ENCODE results near the gene FXYD1. TPM values are rescaled to one million over a fixed set of nuclear protein-coding genes. Genes with fewer than 3 reads are reported as not detected.

Gene FXYD1
- total RNA-seq, 4 donors from 2014 or later, result 2.0 to 10.9 (median 6.7) TPM

DNA sequence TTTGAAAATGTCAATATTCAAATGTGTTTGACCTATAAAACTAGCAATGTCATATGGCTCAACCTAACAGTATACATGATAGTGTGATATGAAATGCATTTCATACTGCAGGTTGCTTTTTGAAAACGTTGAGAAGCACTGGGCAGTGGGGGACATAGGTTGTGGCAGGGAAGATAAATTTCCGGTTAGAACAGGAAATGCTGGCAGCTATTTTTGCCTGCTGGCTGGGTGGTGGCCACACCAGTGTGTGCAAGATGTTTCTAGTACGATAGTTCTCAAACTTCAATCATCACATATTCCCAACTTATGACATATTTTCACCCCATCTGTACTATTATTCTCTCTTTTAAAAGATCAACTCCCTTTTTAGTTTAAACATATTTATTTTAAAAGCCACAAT, 33.1 kb downstream of the FXYD1 start:
- 28% methylated on average over 3 of the region's 3 CpGs for WGBS
- peaks cover 18% of the 10 kb centered on the region for H3K36me3 ChIP-seq
- H3K4me1 ChIP-seq, result peaks cover 28% of the 10 kb centered on the region
- no peak overlapping the region for H3K27ac ChIP-seq
- DNase-seq (ENCODE audit: low spot score in 2 of 2), result no peak
- no peaks in the 10 kb centered on the region for H3K27me3 ChIP-seq
- no peak overlapping the region for H3K4me3 ChIP-seq
- H3K9me3 ChIP-seq, result no peaks in the 10 kb centered on the region
- TF ChIP-seq POLR2AphosphoS5 (IDR thresholded peaks at IDR 0.05) (no peak), EP300 (IDR thresholded peaks at IDR 0.05) (no peak), POLR2A (IDR thresholded peaks at IDR 0.05) (no peak)
- TF ChIP-seq, protein P1, sequence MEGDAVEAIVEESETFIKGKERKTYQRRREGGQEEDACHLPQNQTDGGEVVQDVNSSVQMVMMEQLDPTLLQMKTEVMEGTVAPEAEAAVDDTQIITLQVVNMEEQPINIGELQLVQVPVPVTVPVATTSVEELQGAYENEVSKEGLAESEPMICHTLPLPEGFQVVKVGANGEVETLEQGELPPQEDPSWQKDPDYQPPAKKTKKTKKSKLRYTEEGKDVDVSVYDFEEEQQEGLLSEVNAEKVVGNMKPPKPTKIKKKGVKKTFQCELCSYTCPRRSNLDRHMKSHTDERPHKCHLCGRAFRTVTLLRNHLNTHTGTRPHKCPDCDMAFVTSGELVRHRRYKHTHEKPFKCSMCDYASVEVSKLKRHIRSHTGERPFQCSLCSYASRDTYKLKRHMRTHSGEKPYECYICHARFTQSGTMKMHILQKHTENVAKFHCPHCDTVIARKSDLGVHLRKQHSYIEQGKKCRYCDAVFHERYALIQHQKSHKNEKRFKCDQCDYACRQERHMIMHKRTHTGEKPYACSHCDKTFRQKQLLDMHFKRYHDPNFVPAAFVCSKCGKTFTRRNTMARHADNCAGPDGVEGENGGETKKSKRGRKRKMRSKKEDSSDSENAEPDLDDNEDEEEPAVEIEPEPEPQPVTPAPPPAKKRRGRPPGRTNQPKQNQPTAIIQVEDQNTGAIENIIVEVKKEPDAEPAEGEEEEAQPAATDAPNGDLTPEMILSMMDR (IDR thresholded peaks at IDR 0.05), result no peak

DNA sequence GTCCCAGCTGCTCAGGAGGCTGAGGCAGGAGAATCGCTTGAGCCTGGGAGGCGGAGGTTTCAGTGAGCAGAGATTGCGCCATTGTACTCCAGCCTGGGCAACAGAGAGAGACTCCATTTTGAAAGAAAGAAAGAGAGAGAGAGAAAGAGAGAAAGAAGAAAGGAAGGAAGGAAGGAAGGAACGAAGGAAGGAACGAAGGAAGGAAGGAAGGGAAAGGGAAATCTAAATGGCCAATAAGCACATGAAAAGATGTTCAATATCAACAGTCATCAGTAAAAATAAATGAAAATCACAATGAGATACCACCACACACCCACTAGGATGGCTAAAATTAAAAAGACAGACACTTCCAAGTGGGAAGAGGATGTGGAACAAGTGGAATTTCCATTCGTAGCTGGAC, 35.6 kb downstream of the FXYD1 start:
- no peaks in the 10 kb centered on the region for H3K9me3 ChIP-seq
- peaks cover 8% of the 10 kb centered on the region for H3K4me1 ChIP-seq
- TF ChIP-seq EP300 (IDR thresholded peaks at IDR 0.05) (no peak), POLR2AphosphoS5 (IDR thresholded peaks at IDR 0.05) (no peak), POLR2A (IDR thresholded peaks at IDR 0.05) (no peak)
- TF ChIP-seq, protein P1 (IDR thresholded peaks at IDR 0.05), result no peak
- peaks cover 11% of the 10 kb centered on the region for H3K36me3 ChIP-seq
- H3K27ac ChIP-seq, result no peak overlapping the region
- WGBS, result 85% methylated on average over 6 of the region's 6 CpGs
- H3K4me3 ChIP-seq, result no peak overlapping the region
- H3K27me3 ChIP-seq, result no peaks in the 10 kb centered on the region
- no peak for DNase-seq (ENCODE audit: low spot score in 2 of 2)

DNA sequence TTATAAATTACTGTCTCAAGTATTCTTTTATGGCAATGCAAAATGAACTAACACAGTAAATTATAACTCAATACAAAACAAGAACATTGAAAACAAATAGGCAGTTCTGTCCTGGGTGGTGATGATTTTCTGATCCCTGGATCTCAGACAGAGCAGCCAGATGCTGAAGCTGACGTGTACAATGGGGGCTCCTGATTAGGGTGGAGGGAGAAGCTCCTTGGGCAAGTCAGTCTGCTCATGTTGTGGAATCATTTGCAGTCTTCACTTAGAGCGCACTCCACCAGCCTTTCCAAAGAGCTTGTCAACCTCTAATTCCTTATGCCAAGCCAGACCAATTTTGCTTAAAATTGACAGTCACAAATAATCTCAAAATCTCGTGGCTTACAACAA, 37.6 kb downstream of the FXYD1 start:
- Histone ChIP-seq H3K36me3 (no peaks in the 10 kb centered on the region), H3K4me1 (peaks cover 5% of the 10 kb centered on the region), H3K27me3 (no peaks in the 10 kb centered on the region), H3K9me3 (no peaks in the 10 kb centered on the region), H3K4me3 (no peak overlapping the region), H3K27ac (peak overlapping the region; percentile 47)
- TF ChIP-seq EP300 (IDR thresholded peaks at IDR 0.05), result no peak
- TF ChIP-seq, protein P1 (IDR thresholded peaks at IDR 0.05), result no peak
- no peak for TF ChIP-seq POLR2A (IDR thresholded peaks at IDR 0.05)
- no peak for TF ChIP-seq POLR2AphosphoS5 (IDR thresholded peaks at IDR 0.05)
- WGBS, result 59% methylated on average over 3 of the region's 3 CpGs
- no peak for DNase-seq (ENCODE audit: low spot score in 2 of 2)

DNA sequence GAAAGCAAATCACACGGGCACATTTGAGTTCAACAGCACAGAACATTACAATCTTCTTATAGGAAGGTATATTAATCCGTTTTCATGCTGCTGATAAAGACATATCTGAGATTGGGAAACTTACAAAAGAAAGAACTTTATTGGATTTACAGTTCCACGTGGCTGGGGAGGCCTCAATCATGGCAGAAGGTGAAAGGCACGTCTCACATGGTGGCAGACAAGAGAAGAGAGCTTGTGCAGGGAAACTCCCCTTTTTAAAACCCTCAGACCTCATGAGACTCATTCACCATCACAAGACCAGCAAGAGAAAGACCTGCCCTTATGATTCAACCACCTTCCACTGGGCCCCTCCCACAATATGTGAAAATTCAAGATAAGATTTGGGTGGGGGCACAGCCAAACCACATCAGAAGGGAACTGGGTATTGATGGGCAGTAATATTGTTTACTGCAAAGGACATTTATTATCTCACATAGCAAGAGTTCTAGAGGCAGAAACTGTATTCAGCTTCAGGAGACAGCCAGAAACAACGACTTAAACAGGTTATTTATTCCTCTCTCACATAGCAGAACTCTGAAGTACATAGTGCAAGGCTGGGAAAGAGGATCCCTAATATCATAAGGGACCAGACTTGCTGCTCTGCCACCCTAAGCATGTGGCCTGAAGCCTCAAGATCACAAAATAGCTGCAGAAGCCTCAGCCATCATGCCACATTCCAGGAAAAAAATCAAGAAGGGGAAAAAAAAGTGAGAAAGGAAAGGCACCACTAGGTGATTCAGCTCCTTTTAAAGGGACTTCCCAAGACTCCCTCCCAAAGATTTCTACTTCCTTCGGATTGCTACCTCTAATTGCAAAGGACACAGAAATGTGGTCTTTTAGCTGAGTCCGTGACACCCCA, 39.0 kb downstream of the FXYD1 start:
- 85% methylated on average over 7 of the region's 7 CpGs for WGBS
- Histone ChIP-seq H3K36me3 (no peaks in the 10 kb centered on the region), H3K4me1 (peaks cover 5% of the 10 kb centered on the region), H3K27me3 (no peaks in the 10 kb centered on the region), H3K9me3 (no peaks in the 10 kb centered on the region), H3K27ac (no peak overlapping the region), H3K4me3 (no peak overlapping the region)
- DNase-seq (ENCODE audit: low spot score in 2 of 2), result no peak
- TF ChIP-seq, protein P1 (IDR thresholded peaks at IDR 0.05), result no peak
- no peak for TF ChIP-seq POLR2A (IDR thresholded peaks at IDR 0.05)
- TF ChIP-seq EP300 (IDR thresholded peaks at IDR 0.05), result no peak
- no peak for TF ChIP-seq POLR2AphosphoS5 (IDR thresholded peaks at IDR 0.05)

DNA sequence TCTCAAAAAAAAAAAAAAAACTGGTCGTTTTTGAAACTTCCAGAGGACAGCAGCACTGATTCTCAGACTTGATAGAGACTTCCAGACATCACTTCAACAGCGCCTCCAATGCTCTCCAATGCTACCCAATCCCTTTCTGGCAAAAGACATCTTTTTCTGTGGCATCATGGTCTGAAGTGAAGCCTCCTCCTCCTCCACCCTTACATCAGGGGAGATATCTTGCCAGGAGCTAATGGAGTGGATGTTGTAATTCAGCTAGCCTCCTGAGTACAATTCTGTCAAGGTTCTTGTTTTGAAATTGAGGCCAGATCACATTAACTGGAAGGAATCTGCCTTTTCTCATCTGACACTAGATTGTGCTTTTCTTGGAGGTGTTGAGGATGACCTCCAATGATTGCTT, 40.1 kb downstream of the FXYD1 start:
- Histone ChIP-seq H3K9me3 (no peaks in the 10 kb centered on the region), H3K27ac (no peak overlapping the region), H3K36me3 (no peaks in the 10 kb centered on the region), H3K4me3 (no peak overlapping the region), H3K27me3 (no peaks in the 10 kb centered on the region), H3K4me1 (peaks cover 5% of the 10 kb centered on the region)
- WGBS, result 48% methylated on average over 2 of the region's 2 CpGs
- no peak for TF ChIP-seq EP300 (IDR thresholded peaks at IDR 0.05)
- no peak for TF ChIP-seq POLR2A (IDR thresholded peaks at IDR 0.05)
- TF ChIP-seq, protein P1 (IDR thresholded peaks at IDR 0.05), result no peak
- peak in 1 of 3 donors; percentile 13 for TF ChIP-seq POLR2AphosphoS5 (IDR thresholded peaks at IDR 0.05)
- DNase-seq (ENCODE audit: low spot score in 2 of 2), result no peak
